DMS153 treated with DMSO at 0.1 percent for 48 hours (cell line): Measurements from ENCODE around the gene SHISA6.

Experiments
- DNase-seq: peaks from one replicate; lab custom pipeline; 2025; ENCODE audit not compliant: unreplicated experiment; lab: John Stamatoyannopoulos, UW

The SHISA6 gene

DNA sequence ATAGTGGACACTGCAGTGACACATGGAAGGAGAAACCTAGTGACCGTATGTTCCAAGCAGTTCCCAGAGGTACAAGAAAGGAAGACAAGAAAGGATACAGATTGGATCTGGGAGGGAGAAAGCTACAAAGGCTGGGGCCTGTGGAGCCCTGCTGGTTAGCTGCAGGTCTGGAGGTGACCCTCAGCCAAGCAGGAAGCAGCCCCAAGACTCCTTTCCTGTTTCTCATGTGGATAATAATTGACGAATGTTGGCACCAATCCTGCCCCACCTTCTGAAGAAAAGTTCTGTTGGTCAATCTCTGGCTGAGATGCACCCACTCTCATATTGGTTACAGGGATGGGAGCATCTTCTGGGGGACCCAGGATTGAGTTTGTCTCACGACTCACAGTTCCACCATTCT, 99.8 kb downstream of the SHISA6 start:
- no peak for DNase-seq

DNA sequence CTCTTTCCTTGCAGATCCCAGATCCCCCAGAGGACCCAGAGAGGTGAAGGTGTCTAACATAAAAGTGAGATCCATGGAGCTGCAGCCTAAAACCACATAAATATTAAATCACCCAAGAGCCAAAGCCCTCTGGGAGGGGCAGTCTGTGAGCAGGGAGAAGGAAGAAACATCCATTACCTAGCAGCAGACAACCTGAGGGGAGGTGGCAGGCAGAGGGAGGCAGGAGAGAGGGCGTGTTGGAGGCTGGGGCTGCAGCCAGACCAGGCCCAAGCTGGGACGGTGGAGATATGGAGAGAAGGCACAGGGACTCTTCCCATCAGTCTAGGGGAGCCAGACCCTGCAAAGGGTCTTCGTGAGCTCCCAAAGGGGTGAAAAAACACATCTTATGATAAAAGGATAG, 101.1 kb downstream of the SHISA6 start:
- DNase-seq = no peak

DNA sequence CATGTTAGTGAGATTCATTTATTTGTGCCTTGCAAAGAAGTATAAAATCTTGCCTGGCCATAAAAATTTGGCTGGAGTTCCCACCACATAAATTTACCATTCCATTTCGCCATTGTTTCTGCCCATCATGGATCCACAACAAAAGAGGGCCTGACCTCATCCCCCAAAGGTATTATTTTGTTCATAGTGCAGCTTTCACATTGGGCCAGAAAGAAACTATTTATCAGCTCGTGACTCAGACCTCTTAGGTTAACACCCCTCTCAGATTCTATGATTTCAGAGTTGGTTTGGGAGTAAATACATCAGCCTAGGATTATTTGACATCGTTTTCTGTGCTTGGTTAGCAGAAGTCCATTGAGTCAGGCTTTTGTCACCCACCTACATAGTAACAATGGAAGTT, 108.1 kb downstream of the SHISA6 start:
- DNase-seq = no peak

DNA sequence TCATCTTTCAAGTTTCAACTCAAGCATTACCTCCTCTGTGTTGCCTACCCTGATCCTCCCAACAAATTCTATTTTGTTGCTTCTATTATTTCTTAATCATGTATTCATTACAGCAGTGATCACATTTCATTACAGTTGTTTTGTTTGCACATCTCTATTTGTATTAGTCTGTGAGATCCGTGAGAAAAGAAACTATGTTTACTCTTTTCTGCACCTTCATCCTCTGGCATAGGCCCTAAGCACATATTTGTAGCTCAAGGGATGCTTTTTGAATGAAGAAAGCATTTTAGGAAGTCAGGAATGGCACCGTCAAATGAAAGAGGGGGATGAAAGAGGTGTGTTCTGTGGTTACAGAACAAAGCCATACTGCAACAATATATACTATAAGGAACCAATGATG, 110.5 kb downstream of the SHISA6 start:
- no peak for DNase-seq

DNA sequence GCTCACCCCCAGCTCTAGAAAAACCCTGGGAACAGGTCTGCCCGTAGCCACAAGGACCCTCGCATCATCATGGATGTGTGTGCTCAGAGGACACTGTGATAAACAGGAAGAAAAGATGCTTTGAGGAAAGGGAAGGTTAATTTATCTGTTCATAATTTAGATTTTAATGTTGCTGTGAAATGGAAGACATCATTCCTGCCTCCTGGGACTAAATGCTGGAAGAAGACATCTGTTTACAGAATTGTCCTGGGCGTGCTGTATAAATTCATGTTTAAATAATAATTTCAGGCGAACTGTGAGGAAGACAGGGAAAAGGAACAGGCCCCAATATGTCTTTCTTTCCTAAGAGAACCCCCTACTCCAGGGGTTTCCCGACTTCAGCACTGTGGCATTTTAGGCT, 112.6 kb downstream of the SHISA6 start:
- DNase-seq = no peak

DNA sequence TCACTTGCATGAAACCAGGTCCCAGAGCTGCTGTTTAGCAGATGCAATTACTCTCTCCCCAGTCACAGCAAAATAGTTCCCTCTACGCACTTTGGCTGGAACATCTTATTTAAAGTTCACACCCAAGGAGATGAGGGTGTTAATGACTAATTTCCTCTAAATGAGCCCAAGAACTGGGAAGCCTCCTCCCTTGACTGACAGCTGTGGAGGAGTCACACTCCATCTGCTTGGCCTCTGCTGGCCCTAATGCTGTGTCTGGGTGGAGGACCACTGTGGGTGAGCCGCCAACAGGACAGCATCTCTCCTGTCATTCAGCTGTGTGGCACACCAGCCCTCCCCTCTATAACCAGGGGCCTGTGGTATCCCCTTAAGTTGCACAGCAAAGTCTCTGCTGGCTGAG, 115.4 kb downstream of the SHISA6 start:
- DNase-seq = no peak

DNA sequence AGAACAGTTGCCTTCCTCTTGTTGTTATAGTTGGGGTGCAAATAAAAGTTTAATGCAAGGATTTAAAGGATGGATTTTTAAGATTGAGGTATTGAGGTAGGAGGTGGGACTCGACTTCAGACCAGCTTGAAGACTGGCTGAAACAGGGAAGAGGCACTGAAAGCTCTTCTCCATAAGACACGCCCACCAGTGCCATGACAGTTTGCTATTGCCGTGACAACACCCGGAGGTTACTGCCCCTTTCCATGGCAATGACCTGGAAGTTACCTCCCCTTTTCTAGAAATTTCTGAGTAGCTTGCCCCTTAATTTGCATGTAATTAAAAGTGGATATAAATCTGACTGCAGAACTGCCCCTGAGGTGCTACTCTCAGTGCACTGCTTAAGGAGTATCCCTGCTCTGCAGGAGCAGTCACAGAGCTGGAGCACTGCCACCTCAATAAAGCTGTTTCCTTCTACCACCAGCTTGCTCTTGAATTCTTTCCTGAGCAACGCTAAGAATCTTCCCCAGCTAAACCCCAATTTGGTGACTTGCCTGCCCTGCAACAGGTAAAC, 122.6 kb downstream of the SHISA6 start:
- no peak for DNase-seq

DNA sequence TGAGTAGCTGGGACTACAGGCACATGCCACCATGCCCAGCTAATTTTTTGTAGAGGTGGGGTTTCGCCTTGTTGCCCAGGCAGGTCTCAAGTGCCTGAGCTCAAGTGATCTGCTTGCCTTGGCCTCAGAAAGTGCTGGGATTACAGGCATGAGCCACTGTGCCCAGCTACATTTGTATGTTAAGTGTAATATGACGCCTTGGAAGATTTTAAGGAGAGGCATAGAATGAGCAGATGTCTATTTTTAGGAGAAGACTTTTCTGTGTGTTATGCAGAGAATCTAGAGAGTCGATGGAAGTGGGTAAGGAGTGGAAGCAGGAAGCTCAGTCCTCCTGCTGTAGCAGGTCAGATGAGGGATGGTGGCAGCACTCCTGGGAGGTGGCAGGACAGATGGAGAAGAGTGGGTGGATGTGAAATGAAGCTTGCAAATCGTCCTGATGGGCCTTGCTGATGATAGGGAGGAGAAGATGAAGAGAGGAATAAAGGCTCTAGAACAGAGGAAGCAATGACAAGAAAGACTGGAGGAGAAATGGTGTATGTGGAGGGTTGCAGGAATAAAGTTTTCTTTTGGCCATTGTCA, 125.3 kb downstream of the SHISA6 start:
- no peak for DNase-seq

DNA sequence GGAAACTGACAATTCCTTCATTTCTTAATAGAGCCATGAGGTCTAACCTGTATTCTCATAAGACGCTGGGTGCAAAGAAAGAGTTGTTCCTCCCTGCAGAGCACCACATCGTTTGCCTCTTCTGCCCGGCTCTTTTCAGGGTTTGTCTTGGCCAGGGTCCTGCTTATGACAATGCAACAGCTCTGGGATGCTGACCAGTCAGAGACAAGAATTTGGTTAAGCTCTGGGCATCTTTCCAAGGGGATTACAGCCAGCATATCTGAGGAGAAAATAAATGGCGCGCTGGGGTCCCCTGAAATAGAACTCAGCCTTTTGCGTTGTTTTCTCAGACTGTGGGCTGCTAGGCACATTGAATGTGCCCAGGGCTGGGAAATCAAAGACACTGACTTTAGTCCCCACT, 128.6 kb downstream of the SHISA6 start:
- no peak for DNase-seq

DNA sequence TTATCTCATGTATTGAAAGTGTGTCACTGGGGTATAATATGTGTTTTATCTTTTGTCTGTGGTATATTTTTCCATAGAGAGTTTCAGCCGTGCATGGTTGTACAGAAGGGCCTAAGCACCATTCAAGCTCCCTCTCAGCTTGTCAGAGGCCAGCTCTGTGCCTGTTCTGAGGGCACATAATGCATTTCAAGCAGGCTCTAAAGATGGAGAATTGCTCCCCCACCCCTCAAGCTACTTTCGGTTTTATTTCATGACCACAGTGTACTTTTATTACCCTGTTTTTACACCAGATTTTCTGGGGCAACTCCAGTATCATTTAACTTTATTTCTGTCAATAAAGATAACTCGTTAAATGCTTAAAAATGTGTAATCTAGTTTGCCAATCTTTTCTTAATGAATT, 131.7 kb downstream of the SHISA6 start:
- DNase-seq = no peak

DNA sequence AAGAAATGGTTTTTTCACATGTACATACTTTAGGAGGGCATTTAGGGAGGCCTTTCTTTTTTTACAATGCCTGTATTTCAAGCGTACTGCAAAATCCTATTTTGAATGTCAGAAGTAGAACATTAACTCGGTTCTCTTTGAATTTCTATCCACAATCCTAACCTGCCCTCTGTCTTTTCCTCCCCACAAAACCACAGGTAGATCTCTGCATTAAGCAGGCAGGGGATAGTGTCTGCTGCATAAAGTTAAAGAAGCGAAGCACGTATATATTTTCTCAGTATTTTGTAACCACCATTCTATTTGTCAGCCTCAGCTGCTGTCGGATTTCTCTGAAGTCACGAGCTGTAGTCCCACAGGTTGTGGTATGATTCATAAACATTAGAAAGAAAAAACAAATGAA, 137.5 kb downstream of the SHISA6 start:
- no peak for DNase-seq

DNA sequence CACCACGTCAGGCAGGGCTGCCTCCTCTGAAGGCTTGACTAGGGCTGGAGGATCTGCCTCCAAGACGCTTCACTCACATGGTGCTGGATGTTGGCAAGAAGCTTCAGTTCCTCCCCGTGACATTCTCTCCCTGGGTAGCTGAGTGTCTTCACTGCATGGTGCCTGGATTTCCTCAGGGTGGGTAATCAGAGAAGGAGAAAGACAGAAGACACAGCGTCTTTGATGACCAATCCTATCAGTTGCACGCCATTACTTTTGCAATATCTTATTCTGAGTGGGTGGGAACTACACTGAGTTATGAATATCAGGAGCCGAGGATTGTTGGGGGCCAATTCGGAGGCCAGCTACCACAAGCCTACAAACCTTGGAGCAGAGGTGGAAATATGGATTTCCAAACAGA, 139.7 kb downstream of the SHISA6 start:
- no peak for DNase-seq

DNA sequence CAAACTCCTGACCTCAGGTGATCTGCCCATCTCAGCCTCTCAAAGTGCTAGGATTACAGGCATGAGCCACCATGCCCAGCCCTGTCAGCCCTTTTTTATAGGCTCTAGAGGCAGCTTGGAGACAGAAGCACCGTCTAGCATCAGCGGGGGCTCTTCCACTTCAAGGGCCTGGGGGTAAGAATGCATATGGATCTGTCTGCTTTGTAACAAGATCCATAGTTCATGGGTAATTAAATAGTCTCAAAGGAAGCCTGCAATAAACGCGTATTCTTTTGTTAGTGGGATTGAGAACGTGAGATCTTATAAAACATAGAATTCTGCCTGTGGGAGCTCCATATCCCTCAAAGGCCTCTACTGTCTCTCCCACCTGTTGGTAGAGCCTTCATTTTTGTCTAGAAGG, 142.1 kb downstream of the SHISA6 start:
- DNase-seq = no peak

DNA sequence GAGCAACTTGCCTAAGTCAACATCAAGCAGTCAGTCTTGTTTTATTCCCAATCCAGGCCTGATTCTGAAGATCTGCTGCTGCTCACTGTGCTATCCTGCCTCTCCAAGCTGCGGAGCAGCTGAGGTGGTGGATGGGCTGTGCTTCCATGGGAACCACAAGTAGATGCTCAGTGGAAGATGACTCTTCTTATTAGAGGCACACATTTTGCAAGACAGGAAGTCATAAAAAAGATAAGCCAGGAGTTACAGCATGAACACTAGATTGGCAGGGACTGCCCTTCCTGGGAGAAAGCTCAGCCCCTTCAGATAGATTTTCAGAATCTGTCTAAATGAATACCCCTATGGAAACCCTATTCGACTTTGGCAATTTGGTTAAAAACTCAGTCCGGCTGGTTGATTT, 143.1 kb downstream of the SHISA6 start:
- DNase-seq = no peak

DNA sequence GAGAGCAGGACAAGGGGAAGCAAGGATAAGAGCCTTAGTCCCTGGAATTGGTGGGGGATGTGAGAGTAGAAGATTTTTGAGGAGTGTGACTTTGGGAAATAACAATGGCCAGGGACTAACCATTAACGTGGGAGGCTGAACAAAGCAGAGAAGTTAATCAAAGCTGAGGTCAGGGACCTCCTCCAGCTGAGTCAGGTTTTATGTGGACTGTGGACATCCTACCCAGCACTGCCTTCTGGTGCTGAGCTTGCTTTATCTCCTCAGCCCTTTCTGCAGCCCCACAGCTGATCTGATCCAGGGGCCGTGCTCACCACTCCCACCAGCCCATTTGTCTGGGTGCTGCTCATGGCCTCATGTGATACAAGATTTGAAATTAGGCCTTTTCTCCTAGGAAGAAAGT, 146.6 kb downstream of the SHISA6 start:
- no peak for DNase-seq

DNA sequence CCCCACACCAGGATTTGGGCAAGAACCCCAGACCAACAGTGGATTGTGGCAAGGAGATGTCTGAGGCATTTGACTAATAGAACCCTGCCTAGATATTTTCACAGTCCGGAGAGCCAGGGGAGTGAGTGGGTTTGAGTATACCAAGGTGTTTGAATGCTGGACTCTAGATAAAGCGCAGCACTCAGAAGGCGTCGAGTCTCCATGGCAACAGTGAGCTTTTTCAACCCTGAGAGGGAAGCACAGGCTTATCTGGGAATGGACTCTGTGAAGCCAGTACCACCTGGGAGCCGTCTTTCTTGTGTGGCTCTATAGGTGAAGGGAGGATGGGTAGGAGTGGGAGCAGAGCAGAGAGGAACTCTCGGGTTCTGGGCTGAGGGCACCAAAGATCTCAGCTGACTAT, 147.0 kb downstream of the SHISA6 start:
- DNase-seq = no peak

DNA sequence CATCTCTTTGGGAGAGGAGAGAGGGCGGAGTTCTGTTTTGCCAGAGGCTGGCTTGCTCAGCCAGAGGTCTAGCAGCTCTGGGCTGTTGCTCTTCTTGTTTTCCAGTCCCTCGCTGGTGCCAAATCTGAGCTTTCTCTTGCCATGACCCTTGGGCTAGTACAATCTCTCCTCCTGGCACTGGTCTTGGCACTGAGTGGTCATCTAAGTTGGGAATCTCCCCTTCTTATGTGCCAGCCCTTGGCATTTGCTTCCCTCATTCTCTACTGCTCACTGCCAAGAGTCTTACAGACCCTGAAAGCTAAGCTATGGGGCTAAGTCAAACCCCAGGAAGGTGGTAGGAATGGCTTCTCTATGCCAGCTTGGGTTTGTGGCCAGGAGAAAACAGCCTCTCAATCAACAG, 148.6 kb downstream of the SHISA6 start:
- DNase-seq = no peak

DNA sequence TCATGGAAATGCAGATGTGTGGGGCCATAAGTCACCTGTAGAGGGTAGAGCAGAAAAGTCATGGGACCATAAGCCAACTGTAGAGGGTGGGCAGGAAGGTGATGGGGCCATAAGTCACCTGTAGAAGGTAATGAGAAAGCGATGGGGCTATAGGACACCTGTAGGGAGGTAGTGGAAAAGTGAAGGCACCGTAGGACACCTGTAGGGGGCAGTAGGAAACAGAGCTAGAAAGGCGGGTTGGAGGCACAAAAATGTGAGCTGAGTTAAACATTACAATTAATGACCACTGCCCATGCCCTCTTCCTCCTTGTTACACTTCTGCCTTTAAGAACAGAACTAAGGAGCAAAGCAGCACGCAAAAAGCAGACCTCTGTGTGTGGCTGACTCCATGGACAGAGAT, 150.1 kb downstream of the SHISA6 start:
- DNase-seq = no peak

DNA sequence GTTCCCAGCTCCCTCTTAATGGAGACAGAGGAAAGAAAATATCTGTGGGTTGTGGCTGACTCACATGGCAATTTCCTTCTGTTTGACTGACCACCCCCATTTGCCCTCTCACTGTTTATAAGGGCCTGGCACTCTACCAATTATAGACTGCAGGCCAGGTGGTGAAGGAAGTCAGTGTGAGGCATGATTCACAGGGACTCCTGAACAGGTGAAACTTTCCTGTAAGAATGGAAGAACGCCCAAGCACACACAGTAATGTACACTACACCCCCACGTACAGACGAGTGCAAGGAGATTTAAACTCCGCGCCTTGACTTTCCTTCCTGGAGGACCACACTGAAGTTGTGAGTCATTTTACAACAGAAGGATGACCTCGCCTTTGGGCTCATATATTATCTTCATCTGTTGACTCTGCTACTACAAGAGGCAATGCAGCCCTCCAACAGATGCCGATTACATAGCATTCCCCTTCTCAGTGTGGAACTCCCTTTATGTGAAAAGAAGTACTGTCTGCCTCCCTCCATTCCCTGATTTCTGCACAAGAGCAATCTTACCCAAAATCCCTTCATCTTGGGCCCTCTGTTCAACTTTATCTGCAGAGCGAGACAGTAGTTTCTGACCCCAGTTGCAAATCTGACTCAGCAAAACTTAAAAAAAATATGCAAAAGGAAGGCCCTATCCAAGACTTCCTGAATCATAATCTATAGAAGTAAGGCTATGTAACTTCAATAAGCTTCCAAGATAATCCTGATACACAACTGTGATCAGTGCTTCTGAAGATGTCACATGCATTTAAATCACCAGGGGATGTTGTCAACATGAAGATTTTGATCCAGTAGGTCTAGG, 163.6 kb downstream of the SHISA6 start:
- DNase-seq = no peak

DNA sequence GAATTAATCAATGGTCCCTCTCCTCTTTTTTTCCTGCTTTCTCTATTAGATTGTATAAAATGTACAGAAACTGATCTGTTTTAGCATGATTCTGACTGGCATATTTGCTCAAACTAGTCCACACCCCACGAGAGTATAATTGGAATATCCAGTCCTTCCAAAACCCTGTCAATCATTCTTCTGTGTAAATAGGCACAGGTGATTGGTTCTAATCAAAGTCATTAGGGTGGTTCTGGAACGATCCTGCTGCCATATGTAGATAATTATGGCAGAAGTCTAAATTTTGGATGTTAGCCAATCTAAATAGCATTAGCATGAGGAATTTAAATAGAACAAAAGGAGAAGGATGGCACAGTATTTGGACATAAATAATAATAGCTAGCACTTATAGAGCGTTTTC, 165.7 kb downstream of the SHISA6 start:
- no peak for DNase-seq

DNA sequence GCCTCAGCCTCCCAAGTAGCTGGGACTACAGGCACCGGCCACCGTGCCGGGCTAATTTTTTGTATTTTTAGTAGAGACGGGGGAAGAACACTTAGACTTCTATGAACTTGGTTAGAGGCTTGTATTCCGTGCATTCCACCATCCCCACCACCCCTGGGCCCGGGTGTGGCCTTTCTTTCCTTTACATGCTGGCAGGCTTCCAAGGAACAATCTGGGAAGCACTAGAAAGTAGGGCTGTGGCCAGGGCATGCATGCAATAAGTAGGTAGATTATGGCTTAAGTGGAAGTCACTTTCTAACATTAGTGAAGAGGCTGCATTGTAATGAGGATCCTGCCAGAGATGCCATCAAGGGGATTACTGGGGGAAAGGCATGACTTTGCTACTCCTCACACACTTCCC, 171.6 kb downstream of the SHISA6 start:
- no peak for DNase-seq

DNA sequence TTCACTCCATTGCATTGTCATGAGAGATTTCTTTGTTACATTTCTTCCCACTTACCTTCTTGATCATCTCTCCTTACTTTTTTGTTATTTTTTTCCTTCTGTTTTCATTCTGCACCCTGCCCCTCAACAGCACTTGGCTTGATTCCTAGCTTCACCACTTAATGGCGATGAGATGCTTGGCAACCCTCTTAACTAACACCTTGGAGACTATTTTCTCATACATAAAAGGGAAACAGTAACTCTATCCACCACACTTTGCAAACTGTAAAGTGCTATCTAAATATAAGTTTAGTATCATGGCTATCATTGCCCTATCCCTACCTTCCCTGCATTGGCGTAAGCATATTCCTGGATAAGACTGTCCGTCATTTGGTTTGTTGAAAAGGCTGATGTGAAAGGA, 177.3 kb downstream of the SHISA6 start:
- DNase-seq = no peak

DNA sequence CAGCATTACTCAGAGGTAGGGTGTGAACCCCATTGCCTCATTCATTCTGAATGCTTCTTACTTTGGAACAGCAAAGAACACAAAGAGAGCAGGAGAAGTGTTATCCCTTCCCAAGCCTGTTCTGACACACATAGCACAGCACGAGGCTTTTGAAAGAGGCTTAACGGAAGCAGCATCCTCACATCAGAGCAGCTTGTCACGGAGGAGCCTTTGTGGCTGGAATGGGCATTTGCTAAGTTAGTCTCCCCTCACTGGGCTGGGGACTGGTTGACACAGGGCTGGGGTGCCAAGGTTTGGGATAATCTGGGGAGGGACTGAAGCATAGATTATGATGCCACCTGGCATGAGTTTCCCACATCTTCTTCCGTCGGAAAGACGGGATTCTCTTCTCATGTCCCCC, 189.7 kb downstream of the SHISA6 start:
- no peak for DNase-seq
